Left colon (tissue), 2 donors: ENCODE measurements around the gene PGBD5. TPM values are rescaled to one million over a fixed set of nuclear protein-coding genes. Genes with fewer than 3 reads are reported as not detected.

Experiments used
- ATAC-seq: fragments of 200-7000 bp; cut with Tn5 transposase; one replicate; pipeline ENCODE4 v1.9.1; 2020; ENCODE audit warnings: mild to moderate bottlenecking, moderate library complexity
- DNase-seq, 2 donors: peaks; one replicate each; pipeline ENCODE4 v3.0.0-alpha.2; 2020
- intact Hi-C, 2 donors: fragments of 100-400 bp; cut with DNase I in 1 of 2; cut with micrococcal nuclease in 1 of 2; formaldehyde crosslinking; loops; one replicate each; pipeline versions ENCODE4 v1.11.2 to v1.14.0; 2022; cut with DNase I, micrococcal nuclease
- total RNA-seq, 2 donors: library from RNA; stranded (reverse); fragmentation: NEBNext Ultra II Directional; extraction: Animal tissue kit (Norgen Biotek cat#: 25700); gene quantifications; one replicate each; pipeline ENCODE4 v1.2.1, GENCODE V29; 2021
- donor health status: DM: no; HTN: no; CAD: no.
- donor health status: DM: yes; HTN: yes; CAD: no.

Gene PGBD5
- total RNA-seq, 2 donors from 2014 or later: 2.0 to 3.0 TPM

DNA sequence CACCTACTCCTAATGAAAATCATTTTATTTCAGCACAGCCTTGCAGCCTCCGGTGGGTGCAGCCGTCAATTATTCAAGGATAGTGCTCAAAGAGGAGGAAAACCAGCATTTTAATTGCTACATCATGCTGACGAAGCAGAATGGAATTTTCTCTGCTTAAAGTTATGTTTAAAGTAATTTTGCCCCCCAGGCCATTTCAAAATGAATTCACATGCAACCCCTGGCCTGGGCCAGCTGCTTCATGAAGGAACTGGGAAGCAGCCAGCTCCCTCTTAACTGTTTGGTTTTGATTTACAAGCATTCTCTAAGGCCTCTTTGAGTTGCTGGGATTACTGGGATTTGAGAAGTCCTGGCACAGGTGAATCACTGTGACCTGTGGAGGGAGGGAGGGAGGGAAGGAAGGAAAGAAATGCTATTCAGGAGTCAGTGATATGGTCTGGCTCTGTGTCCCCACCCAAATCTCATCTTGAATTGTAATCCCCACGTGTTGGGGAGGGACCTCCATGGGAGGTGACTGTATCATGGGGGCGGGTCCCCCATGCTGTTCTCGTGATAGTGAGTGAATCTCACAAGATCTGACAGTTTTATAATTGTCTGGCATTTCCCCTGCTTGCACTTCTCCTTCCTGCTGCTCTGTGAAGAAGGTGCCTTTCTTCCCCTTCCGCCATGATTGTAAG, 66.0 kb downstream of the PGBD5 start:
- ATAC-seq: no peak
- no peak for DNase-seq
- intact Hi-C loops: no loop called here

DNA sequence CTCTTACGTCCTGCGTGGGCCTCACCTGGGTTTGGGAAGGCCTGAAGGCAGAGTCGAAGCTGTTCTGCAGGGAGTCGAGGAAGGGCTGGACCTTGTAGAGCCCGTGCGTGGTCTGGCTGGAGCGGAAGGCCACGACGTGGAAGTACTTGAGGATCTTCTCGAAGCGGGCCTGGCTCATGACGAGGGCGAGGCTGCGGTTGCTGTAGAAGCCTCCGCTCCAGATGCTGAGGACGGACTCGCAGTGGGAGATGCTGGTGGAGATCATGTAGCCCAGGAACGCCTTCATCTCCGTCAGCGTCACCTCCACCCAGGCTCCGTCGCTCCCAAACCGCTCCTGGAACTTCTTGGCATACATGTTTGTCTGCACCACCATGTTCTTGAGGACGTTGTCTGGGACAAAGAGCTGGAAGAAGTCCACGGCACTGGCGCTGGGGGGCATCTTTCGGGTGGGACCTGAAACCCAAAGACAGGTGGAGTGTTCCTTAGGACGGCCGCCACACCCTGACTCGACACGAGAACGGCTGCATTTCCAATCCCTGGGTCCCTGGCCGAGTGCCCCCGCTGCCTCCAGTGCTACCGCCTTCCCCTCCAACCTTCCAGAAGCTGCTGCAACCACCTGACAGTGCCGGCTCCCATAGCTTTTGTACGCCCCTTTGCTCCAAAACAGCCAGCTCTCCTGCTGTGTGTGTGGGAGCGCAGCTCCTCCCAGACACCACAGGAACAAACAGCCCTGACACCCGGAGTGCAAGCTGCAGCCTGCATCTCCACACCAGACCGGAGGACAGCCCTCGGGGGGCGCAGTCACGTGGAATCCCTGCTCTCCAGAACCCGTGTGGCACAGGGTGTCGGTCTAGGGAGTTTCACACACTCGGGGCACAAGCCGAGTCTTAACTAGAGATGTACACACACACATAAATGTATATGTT, 69.0 kb downstream of the PGBD5 start:
- intact Hi-C loops: no loop called here

DNA sequence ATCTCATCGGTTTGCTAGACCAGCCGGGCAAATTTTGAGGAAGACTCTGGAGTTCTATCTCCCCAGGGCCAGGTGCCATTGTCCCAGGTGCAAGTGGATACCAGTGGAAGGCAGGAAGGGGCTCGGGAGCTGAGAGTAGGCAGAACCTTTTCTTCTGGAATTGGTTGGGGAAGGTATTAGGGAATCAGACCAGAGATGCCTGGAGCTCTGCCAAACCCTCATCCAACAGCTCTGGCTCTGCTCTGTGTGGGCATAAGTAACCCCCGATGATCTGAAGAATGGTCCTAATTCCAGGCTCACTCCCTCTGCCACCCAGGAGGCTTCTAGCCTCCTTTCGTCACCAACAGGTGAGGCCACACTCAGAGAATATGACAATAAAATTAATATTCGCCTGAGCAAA, 69.9 kb downstream of the PGBD5 start:
- DNase-seq (no peak), ATAC-seq (no peak)
- intact Hi-C loops: no loop called here

More for the DNA sequence above, 69.0 kb downstream of the PGBD5 start:
- ATAC-seq: no peak
- no peak for DNase-seq

DNA sequence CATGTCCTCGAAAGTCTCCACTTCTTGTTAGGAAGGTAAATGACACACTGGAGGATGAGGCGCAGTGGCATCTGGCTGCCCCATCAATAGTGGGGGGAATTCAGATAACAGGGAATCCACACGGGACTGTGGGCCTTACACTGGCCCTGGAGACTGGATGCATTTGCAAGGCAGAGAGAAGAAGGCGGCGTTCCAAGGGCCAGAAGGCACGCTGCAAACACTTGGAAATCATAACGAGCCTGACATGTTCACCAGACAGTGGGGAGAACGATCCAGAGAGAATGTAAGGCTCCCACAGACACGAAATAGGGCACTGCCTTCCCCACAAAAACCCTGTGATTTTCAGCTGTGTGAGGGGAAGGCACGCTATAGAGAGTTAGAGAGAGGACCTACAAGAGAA, 70.5 kb downstream of the PGBD5 start:
- no peak for DNase-seq
- intact Hi-C loops: no loop called here
- no peak for ATAC-seq

DNA sequence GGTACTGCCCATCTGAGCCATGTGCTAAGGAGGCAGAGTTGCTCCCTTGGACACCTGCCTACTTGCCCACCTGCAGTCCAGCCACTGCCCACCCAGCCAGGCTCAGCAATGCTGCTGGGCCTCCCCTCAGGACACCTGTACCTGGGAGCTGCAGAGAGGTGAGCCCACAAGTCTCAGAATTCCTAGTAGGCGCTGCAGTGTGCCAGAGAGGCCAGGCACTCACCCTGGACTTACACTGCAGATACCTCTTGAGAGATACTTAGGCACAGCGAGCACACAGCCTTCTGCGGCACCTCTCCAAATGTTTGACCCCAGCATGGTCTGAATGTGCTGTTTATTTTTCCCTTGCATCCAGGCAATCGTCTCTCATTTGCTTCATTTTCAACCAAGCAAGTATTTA, 71.0 kb downstream of the PGBD5 start:
- ATAC-seq (no peak), DNase-seq (no peak)
- intact Hi-C loops: no loop called here

DNA sequence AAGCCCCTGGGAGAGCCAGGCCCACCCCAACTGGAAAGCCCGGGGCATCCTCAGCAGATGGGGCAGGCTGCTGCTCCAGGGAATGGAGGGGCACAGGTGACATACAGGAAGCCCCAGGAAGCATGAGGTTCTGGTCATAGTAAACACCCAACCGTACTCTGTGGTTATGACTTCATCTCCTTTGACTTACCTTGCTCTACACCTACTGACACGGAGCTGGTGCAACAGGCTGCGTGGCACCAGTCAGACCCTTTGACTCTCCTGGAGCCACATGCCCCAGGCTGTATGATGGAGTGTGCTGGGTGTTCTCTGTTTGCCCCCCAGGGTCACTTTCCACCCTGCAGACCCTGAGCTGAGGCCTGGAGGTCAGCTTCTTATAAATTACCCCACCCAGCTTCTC, 72.1 kb downstream of the PGBD5 start:
- intact Hi-C loops: no loop called here
- DNase-seq (no peak), ATAC-seq (no peak)

DNA sequence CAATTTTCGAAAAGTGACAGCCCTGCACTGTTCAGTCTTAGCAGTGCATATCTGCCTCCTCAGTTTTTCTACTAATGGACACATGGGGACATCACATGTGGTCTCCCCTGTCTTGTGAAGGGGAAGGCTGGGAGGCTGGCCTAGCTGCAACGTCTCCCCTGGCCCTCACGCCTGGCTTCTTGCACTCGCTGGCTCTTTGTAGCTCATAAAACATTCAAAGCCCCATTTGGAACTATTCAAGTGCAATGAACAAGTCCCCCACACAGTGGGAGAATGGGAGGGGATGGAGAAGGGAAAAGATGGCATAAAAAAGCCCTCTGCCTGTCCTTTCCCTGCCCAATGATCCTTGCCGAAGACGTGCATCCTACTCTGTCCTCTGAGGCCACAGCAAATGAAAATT, 73.6 kb downstream of the PGBD5 start:
- intact Hi-C loops: no loop called here
- ATAC-seq (no peak), DNase-seq (no peak)

DNA sequence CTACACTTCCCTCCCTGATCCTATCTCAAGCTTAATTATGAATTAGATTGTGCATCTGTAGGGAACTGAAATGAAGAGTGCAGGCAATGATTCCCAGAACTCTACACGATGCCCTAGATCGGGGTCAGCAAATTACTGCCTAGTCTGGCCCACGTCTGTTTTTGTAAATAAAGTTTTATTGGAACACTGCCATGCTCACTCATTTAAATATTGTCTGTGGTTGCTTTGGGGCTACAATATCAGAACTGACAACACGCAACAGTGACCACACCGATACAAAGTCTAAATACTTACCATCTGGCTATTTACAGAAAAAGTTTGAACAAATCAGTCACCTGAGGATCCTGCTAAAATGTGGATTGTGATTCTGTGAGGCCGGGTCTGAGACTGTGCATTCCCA, 74.1 kb downstream of the PGBD5 start:
- DNase-seq (no peak), ATAC-seq (no peak)
- intact Hi-C loops: no loop called here

DNA sequence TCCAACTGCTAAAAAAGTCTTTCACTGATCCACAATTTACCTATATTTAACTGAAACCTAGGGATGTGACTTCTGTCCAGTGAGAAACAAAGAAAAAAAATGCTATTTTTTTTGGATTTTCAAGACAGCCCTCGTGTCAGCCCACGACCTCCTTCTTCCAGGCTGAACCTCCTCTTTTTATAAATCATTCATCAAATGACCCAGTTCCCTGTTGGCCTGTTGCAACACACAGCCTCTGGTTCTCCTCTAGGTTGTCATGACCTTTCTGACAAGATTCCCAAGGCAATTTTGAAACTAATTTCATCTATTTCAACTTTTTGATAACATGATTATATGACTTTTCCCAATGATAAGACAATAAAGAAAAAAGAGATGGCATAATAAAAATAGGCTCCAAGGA, 74.6 kb downstream of the PGBD5 start:
- intact Hi-C loops: no loop called here
- no peak for ATAC-seq
- DNase-seq: no peak

DNA sequence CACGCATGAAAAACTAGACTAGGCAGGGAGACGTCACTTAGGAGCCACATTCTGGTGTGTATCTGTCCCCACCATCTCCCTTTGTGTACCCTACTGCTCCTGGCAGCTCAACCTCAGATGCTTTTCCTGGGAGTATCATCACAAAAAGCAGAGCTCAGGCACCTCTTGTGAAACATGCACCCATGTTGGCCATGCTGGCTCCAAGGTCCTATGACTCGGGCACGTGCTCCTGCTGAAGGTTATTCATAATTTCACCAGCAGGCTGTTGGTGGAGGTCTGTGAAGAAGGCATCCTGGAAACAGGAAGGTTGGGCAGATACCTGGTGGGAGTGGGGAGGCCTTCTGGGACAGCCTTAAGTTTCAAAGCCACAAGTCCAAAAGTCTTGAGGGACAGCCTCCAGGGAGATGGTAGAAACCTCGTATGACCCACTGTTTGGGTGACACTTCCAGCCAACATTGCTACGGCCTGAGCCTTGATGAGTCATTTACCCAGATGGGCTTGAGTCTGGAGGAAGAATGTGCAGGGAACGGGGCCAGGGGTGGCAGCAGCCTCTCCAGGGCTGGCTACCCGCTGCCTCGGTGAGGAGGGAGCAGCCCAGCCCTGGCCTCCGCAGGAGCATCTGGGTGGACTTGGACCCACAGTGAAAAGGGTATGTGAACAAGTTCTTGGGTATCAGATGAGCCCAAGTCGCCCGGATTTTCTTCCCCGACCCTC, 75.8 kb downstream of the PGBD5 start:
- no peak for ATAC-seq
- intact Hi-C loops: no loop called here

DNA sequence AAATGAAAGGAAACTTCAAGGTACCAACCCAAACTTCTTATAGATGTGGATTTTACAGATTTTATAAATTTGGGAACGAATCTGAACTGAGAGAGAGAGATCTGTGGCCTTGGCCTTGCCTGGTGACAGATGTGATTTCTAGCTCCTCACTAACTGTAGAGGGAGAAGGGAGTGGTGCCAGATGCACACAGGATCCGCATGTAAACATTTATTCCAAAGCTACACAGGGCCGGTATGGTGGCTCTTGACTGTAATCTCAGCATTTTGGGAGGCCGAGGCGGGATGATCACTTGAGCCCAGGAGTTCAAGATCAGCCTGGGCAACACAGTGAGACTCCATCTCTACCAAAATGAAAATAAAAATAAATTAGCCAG, 77.1 kb downstream of the PGBD5 start:
- no peak for ATAC-seq
- intact Hi-C loops: no loop called here
- no peak for DNase-seq

More for the DNA sequence above, 75.8 kb downstream of the PGBD5 start:
- no peak for DNase-seq

DNA sequence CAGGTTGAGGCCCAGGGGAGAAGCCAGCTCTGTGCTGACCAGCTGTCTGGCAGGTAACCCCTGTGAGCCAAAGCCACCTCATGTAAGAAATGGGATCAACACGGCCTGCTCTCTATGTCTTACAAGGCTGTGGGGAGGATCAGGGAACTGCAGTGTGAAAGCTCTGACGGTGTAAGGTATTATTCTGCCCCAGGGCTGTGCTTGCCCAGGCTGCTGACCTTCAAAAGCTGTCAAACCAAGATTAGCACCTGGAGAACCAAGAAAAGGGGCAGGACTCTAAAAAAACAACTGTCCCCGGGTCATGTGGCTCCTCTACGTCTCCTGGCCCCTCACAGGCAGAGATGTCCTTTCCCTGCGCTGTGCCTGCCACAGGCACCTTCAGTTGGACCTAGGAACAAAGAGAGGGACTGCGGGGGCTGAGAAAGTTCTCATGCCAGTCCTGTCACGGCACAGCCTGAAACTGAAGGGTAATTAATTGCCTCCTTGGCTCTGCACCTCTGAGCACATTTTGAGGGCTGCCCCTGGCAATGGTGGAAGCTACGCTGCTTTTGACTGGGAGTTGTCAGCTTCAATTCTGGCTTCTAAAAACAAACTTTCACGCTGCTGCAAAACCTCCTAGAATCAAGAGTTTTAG, 77.6 kb downstream of the PGBD5 start:
- ATAC-seq (no peak), DNase-seq (no peak)
- intact Hi-C loops: no loop called here

DNA sequence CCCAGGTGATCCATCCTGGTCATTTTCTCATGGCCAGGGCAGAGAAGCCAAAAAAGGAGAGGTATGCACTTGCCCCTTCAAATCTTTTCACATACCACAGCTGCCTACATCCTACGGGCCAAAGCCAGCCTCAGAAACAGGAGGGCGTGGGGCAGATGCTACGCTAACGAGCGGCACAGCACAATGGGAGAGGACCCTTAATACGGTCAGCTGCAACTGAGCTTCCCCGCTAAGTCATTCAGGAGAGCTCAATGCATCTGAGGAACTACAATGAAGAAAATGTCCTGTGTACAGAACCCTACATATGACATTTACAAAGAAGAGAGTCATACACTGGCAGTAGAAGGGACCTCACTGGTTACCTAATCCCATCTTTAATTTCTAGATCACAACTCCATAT, 78.2 kb downstream of the PGBD5 start:
- ATAC-seq (no peak), DNase-seq (no peak)
- intact Hi-C loops: no loop called here

DNA sequence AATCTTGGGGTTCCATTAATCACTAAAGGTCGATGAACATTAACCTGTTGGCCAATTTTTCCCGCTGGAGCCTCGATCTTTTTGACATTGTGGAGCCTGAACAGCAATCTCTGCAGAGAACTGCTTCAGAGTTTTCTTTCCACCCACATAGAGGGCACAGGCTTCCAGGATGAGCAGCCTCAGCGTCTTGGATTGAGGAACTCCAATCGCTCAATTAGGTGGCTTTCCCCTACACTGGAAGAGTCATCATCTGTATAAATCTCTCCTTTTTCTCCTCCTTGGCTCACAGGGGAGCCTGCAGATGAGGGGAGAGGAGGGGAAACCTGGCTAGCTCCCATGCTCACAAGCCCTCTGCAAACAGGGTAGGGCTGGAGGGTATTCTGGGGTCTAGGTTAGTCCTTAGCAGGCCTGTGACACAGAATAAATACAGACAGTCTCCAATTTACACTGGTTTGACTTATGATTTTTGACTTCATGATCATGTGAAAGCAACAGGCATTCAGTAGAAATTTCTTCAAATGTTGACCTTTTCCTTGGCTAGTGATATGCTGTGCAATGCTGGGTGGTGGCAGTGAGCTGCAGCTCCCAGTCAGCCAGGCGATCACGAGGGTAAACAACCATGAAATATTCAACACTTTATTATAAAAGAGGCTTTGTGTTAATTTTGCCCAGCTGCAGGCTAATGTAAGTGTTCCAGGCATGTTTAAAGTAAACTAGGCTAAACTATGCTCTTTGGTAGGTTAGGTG, 80.8 kb downstream of the PGBD5 start:
- intact Hi-C loops: no loop called here
- ATAC-seq (no peak), DNase-seq (no peak)

DNA sequence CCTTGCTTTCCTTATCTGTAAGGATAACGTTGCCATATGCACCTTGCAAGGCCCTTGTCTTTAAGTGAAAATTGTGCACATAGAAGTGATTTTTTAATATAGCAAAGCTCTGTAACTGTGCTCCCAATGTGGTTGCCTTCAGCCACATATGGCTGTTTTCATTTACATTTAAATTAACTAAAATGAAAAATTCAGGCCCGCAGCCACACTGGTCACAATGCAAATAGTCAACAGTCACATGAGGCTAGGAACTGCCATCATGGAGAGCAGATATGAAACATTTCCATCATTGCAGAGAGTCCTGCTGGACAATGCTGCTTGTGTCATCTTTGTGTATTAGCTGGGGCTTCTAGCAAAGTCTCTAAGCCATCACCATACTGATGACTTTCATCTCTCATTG, 83.4 kb downstream of the PGBD5 start:
- intact Hi-C loops: no loop called here
- no peak for ATAC-seq

DNA sequence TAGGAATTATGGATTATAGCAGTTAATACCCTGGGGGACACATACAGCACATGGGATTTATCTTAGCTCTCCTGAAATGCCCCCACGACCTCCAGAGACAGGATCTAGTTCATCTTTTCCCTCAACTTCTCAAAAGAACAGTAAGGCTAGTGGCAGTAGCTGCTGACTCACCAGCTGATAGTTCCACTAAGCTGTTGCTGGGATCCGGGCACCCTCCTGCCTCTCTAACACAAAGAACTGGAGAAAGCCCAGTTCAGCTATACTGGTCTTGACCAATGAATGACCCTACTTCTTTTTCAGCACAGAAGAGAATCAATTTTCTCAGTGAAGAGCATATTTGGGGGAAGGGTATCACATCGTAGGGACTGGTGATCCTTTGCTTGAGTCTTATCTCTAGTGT, 84.1 kb downstream of the PGBD5 start:
- intact Hi-C loops: no loop called here
- ATAC-seq: no peak
- no peak for DNase-seq

More for the DNA sequence above, 83.4 kb downstream of the PGBD5 start:
- no peak for DNase-seq

DNA sequence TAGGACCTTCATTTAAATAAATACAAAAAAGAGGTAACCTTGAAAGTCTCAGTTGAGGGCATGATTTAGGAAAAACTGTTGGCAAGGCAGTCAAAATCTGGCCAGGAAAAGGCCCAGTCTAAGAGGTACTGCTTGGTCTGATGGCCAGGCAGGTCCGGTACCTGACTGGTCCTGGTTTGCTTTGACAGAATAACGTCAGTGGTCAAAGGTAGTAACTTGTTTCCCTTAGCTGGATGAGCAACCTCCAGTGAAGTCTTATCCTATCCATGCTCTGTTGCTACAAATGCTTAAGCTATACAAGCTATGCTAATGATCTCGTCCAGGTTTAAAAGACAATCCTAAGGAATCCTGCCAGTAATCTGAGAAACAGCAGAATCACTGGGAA, 85.0 kb downstream of the PGBD5 start:
- no peak for DNase-seq
- intact Hi-C loops: no loop called here
- ATAC-seq: no peak

DNA sequence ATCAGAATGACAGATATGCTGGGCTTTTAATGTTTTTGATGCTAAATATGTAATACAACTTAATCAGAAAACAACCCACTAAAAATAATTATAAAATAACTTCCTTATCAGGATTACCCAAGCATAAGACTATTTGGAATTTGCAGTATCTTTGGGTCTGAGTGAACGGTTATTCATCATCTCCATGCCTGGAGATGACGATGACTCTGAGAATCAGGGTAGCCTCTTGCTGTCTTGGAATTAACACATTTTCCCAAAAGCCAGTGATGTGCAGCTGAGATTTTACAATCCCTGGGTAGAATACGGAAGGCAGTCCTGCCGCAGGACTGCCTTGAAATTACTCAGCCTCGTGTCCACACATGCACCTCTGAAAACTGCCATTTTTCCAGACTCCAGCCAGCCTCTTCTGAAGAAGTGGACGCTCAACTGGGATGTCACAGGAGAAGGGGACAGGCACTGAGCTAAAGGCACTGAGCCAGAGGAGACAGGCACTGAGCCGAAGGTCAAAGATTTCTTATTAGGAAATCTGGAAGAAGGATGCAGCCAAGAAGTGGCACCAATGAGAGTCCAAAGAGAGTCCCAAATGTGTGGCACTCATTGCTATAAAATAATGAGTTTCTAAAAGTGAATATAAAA, 85.5 kb downstream of the PGBD5 start:
- intact Hi-C loops: no loop called here
- ATAC-seq: no peak
- no peak for DNase-seq
